Measurements from ENCODE around the gene BRD2. TPM values are rescaled to one million over a fixed set of nuclear protein-coding genes. Genes with fewer than 3 reads are reported as not detected.

BRD2 gene
- total and polyA plus RNA-seq, 2 of the 4 experiments (the other 2 are of a cell fraction) = 99.5 to 144 TPM

DNA sequence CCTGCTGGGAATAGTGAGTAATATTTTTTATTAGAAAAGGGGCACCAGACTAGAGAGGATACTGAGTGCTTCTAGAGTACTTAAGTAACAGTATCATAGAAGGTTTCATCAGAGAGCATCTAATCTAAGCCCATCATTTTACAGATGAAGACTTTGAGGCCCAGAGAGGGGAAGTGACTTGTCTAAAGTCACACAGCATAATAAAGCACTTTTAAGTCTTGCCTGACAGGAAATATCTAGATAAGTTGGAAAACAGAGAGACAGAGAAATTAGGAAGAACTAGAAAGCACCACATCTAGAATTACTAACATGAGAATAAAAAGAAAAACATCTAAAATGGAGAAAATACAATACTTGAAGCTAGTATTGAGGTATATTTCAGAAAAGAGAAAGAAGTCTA, 21.5 kb upstream of the BRD2 start:
- Histone ChIP-seq H3K79me1 (ENCODE audit: low read depth in 1 of 2, low read length in 2 of 2) (0 out of 4 replicates have a peak, but pooled peaks cover 0 to under 1% of the 10 kb centered on the region in 2 experiments), H3K4me2 (ENCODE audit: low read depth, low read length) (no peak overlapping the region), H2BK20ac (ENCODE audit: low read depth, low read length) (no peak overlapping the region), H3K27ac (ENCODE audit: insufficient read depth, low read length) (no peak overlapping the region), H3K23ac (ENCODE audit: low read depth, low read length) (no peak overlapping the region), H2AK5ac (ENCODE audit: low read depth, low read length) (no peak overlapping the region), H2BK15ac (ENCODE audit: low read depth, low read length) (no peak overlapping the region), H3K4me3 (ENCODE audit: insufficient read depth, low read depth, low read length) (no peak overlapping the region), H3K9me3 (ENCODE audit: control insufficient read depth, insufficient read depth, low read length) (no peaks in the 10 kb centered on the region), H4K20me1 (ENCODE audit: insufficient read depth, low read length) (no peaks in the 10 kb centered on the region), H2AFZ (replicated peaks; ENCODE audit: low read length, poor library complexity) (no peak overlapping the region), H3K27me3 (ENCODE audit: control insufficient read depth, insufficient read depth, low read length) (no peaks in the 10 kb centered on the region), H3K9ac (ENCODE audit: low read depth, low read length) (no peak overlapping the region), H3K18ac (ENCODE audit: low read depth, low read length) (no peak overlapping the region), H3K9me1 (ENCODE audit: insufficient read depth, low read length) (peaks cover 6% of the 10 kb centered on the region), H2AK9ac (replicated peaks; ENCODE audit: low read depth, low read length, poor library complexity) (no peak overlapping the region), H3K36me3 (ENCODE audit: control insufficient read depth, insufficient read depth, low read length) (no peaks in the 10 kb centered on the region), H3K14ac (replicated peaks; ENCODE audit: low read depth, low read length) (no peak overlapping the region), H3K4ac (ENCODE audit: low read depth, low read length) (no peak overlapping the region), H4K8ac (ENCODE audit: low read depth in 2 of 2, low read length in 2 of 2) (no peak overlapping the region), H2BK120ac (ENCODE audit: low read depth, low read length) (no peak overlapping the region), H3K56ac (ENCODE audit: extremely low read depth, insufficient read depth, low read length) (no peak overlapping the region), H4K91ac (ENCODE audit: insufficient read depth, low read depth, low read length) (no peak overlapping the region), H3K4me1 (ENCODE audit: control insufficient read depth, insufficient read depth, low read length) (peaks cover 9% of the 10 kb centered on the region), H2BK5ac (ENCODE audit: low read depth, low read length, poor library complexity, severe bottlenecking) (no peak overlapping the region), H4K5ac (ENCODE audit: low read depth, low read length) (no peak overlapping the region)
- DNase-seq (no peak), ATAC-seq (ENCODE audit: low read depth) (no peak)
- POLR2A ChIA-PET (ENCODE audit: unreplicated experiment) = no interaction called here
- CTCF ChIA-PET = interaction anchor here (0.6 to 2.2 kb wide), 2 partner anchors 37 to 418 kb away, joined by 3 to 8 read pairs; no protein-coding TSS in a partner anchor
- BruUV-seq (replicated peaks) = no TSS peak
- dilution Hi-C loops (cut with HindIII; ENCODE audit: low sequenced_read_pairs, unreplicated experiment) = no loop called here
- intact Hi-C loops (cut with micrococcal nuclease) = loop anchor here (1.0 kb wide), 1 partner anchor 62 kb away; no protein-coding TSS in a partner anchor
- no peak for TF ChIP-seq RCOR1 (IDR thresholded peaks at IDR 0.05; ENCODE audit: insufficient replicate concordance, low read length)
- TF ChIP-seq CTCF (conservative IDR thresholded peaks at IDR 0.05; ENCODE audit: low read depth, low read length) = no peak
- TF ChIP-seq RAD21 (IDR thresholded peaks at IDR 0.05; ENCODE audit: low read length) = no peak
- no peak for TF ChIP-seq BHLHE40 (IDR thresholded peaks at IDR 0.05; ENCODE audit: low read depth, low read length)
- no peak for TF ChIP-seq MXI1 (IDR thresholded peaks at IDR 0.05; ENCODE audit: borderline replicate concordance, low read depth, low read length)
- no peak for TF ChIP-seq NFE2L2 (IDR thresholded peaks at IDR 0.05; ENCODE audit: low read depth, low read length)
- no peak for TF ChIP-seq MAZ (IDR thresholded peaks at IDR 0.05; ENCODE audit: borderline replicate concordance, low read depth, low read length)
- TF ChIP-seq RFX5 (IDR thresholded peaks at IDR 0.05; ENCODE audit: low read depth, low read length) = no peak
- no peak for TF ChIP-seq POLR2A (IDR thresholded peaks at IDR 0.05; ENCODE audit: low read depth, low read length)
- TF ChIP-seq USF2 (IDR thresholded peaks at IDR 0.05; ENCODE audit: low read depth, low read length) = no peak
- TF ChIP-seq CEBPB (IDR thresholded peaks at IDR 0.05; ENCODE audit: low read depth, low read length) = no peak
- TF ChIP-seq MAFK (IDR thresholded peaks at IDR 0.05; ENCODE audit: low read depth, low read length) = no peak
- no peak for TF ChIP-seq CHD1 (IDR thresholded peaks at IDR 0.05; ENCODE audit: low read depth, low read length)
- in situ Hi-C loops (cut with MboI; ENCODE audit: low sequenced_read_pairs) = no loop called here
